Glomerular endothelial cell (primary cell): ENCODE data around the gene C3. TPM values are rescaled to one million over a fixed set of nuclear protein-coding genes. Genes with fewer than 3 reads are reported as not detected.

Experiments
- DNase-seq: peaks from one replicate; pipeline ENCODE4 v3.0.0-alpha.2; 2011; ENCODE audit warnings: low read depth, low spot score; ENCODE audit errors: extremely low read depth
- total RNA-seq: library from RNA; depleted of rRNA; stranded (reverse); fragments of >200 nt; gene quantifications from 2 replicates; pipeline ENCODE4 v1.2.3, GENCODE V29; 2015

C3 gene
- total RNA-seq, 1 donor from 2014 or later = 1.5 TPM

- DNase-seq = no peak
Measured at GRCh38 chr19:6745965-6746364, 25.5 kb upstream of the C3 start.

- DNase-seq = no peak
Measured at GRCh38 chr19:6744381-6745301, 24.2 kb upstream of the C3 start.

- no peak for DNase-seq
Measured at GRCh38 chr19:6743714-6744380, 23.4 kb upstream of the C3 start.

GRCh38 chr19:6743066-6743465, 22.6 kb upstream of the C3 start:
- DNase-seq = no peak

- no peak for DNase-seq
Measured at GRCh38 chr19:6740589-6741343, 20.3 kb upstream of the C3 start.

GRCh38 chr19:6739883-6740588, 19.6 kb upstream of the C3 start:
- no peak for DNase-seq

GRCh38 chr19:6739390-6739882, 19.0 kb upstream of the C3 start, which contains the start of gene TRIP10:
TRIP10 (plus strand) TSS chr19:6739680; CDS start chr19:6739762, 82 bp downstream.
- no peak for DNase-seq

- DNase-seq = no peak
Measured at GRCh38 chr19:6738787-6739389, 18.4 kb upstream of the C3 start.

- no peak for DNase-seq
Measured at GRCh38 chr19:6737873-6738786, 17.7 kb upstream of the C3 start.

- peak; percentile 100 for DNase-seq
Measured at GRCh38 chr19:6737284-6737872, 16.9 kb upstream of the C3 start, which contains the start of gene GPR108. GPR108 (minus strand) TSS chr19:6737580; CDS start chr19:6737576, 4 bp downstream.

- DNase-seq = no peak
Measured at GRCh38 chr19:6736917-6737283, 16.4 kb upstream of the C3 start.

- no peak for DNase-seq
Measured at GRCh38 chr19:6736169-6736916, 15.9 kb upstream of the C3 start.

GRCh38 chr19:6735181-6735911, 14.9 kb upstream of the C3 start:
- no peak for DNase-seq

GRCh38 chr19:6734096-6734696, 13.7 kb upstream of the C3 start:
- no peak for DNase-seq

- DNase-seq = no peak
Measured at GRCh38 chr19:6733338-6734095, 13.1 kb upstream of the C3 start.

GRCh38 chr19:6732803-6733337, 12.4 kb upstream of the C3 start:
- DNase-seq = no peak
